CD4-positive, CD25-positive, alpha-beta regulatory T cell (primary cell): ENCODE results near the gene EMC6. TPM values are rescaled to one million over a fixed set of nuclear protein-coding genes. Genes with fewer than 3 reads are reported as not detected.

Experiments used
- ATAC-seq, 2 donors: fragments of 150-1000 bp; cut with Tn5 transposase; one replicate each; pipeline ENCODE4 v1.10.0; 2021; ENCODE audit warnings: low read depth in 2 of 2, moderate number of reproducible peaks in 2 of 2, moderate library complexity in 1 of 2
- DNase-seq, 3 donors: peaks; one replicate each; pipeline versions ENCODE4 v3.0.0 to v3.0.0-alpha.2; 2012 to 2022; ENCODE audit warnings: mixed read lengths in 1 of 3
- H3K27ac ChIP-seq: one replicate; pipeline ENCODE4 v1.7.0; 2013; ENCODE audit warnings: mild to moderate bottlenecking, low read length; ENCODE audit not compliant: insufficient read depth, poor library complexity, severe bottlenecking
- H3K27me3 ChIP-seq: one replicate; pipeline ENCODE4 v1.7.0; 2013; ENCODE audit warnings: low read length; ENCODE audit not compliant: control insufficient read depth, insufficient read depth
- H3K36me3 ChIP-seq: one replicate; pipeline ENCODE4 v1.7.0; 2013; ENCODE audit warnings: mild to moderate bottlenecking, low read length, moderate library complexity; ENCODE audit not compliant: control insufficient read depth, insufficient read depth
- H3K4me1 ChIP-seq: 2 replicates; pipeline ENCODE4 v1.7.0; 2013; ENCODE audit warnings: mild to moderate bottlenecking, low read length; ENCODE audit not compliant: insufficient read depth, control insufficient read depth, poor library complexity, severe bottlenecking
- H3K4me3 ChIP-seq: one replicate; pipeline ENCODE4 v1.7.0; 2013; ENCODE audit warnings: low read depth, mild to moderate bottlenecking, low read length, moderate library complexity
- H3K9me3 ChIP-seq, 2 experiments: 1 replicate in 1 of 2; 2 replicates in 1 of 2; pipeline ENCODE4 v1.7.0; 2013; ENCODE audit warnings: low read length in 2 of 2, mild to moderate bottlenecking in 1 of 2, moderate library complexity in 1 of 2; ENCODE audit not compliant: control insufficient read depth in 2 of 2
- H3K27ac Mint-ChIP-seq, 3 donors: one replicate each; pipeline ENCODE4 v1.8.0; 2020 to 2022; ENCODE audit warnings: mild to moderate bottlenecking in 3 of 3, mixed read lengths in 3 of 3, moderate library complexity in 2 of 3
- H3K27me3 Mint-ChIP-seq: one replicate; pipeline ENCODE4 v1.8.0; 2022; ENCODE audit warnings: mild to moderate bottlenecking, mixed read lengths
- H3K36me3 Mint-ChIP-seq: one replicate; pipeline ENCODE4 v1.8.0; 2020; ENCODE audit warnings: mixed read lengths
- H3K4me1 Mint-ChIP-seq, 4 donors: one replicate each; pipeline ENCODE4 v1.8.0; 2020 to 2022; ENCODE audit warnings: mixed read lengths in 4 of 4, mild to moderate bottlenecking in 1 of 4
- H3K4me3 Mint-ChIP-seq, 4 donors: one replicate each; pipeline ENCODE4 v1.8.0; 2020 to 2022; ENCODE audit warnings: mild to moderate bottlenecking in 4 of 4, mixed read lengths in 4 of 4, moderate library complexity in 3 of 4
- H3K9me3 Mint-ChIP-seq, 7 donors: one replicate each; pipeline ENCODE4 v1.8.0; 2020 to 2022; ENCODE audit warnings: mixed read lengths in 7 of 7, mild to moderate bottlenecking in 3 of 7, moderate library complexity in 2 of 7
- polyA plus RNA-seq, 4 donors: library from polyadenylated mRNA; unstranded; fragments of 300-500 nt; fragmentation: Illumina TruSeq; gene quantifications; one replicate each; pipeline ENCODE4 v1.2.3, GENCODE V29; 2021
- total RNA-seq: library from RNA; stranded (reverse); gene quantifications from one replicate; pipeline ENCODE4 v1.2.3, GENCODE V29; 2022

The EMC6 gene
- total and polyA plus RNA-seq, 5 donors from 2014 or later = 27.2 to 125 (median 113) TPM

GRCh38 chr17:3657588-3657869 lies 11.1 kb upstream of the EMC6 start:
- Mint-ChIP-seq H3K4me3 (no peak overlapping the region), H3K9me3 (peaks cover 0 to 1% (median 0%) of the 10 kb centered on the region in 7 donors), H3K4me1 (no peaks in the 10 kb centered on the region), H3K27ac (no peak overlapping the region), H3K36me3 (no peaks in the 10 kb centered on the region), H3K27me3 (no peaks in the 10 kb centered on the region)
- ATAC-seq = no peak
- no peak for DNase-seq
- no peak overlapping the region for H3K27ac ChIP-seq
- H3K27me3 ChIP-seq = no peaks in the 10 kb centered on the region
- no peak overlapping the region for H3K4me3 ChIP-seq
- H3K4me1 ChIP-seq = no peaks in the 10 kb centered on the region
- H3K9me3 ChIP-seq = no peaks in the 10 kb centered on the region
- no peaks in the 10 kb centered on the region for H3K36me3 ChIP-seq

GRCh38 chr17:3657874-3658783 lies 10.5 kb upstream of the EMC6 start:
- no peaks in the 10 kb centered on the region for H3K9me3 ChIP-seq

GRCh38 chr17:3658784-3659449 lies 9.7 kb upstream of the EMC6 start:
- ATAC-seq (no peak), DNase-seq (no peak)
- Histone ChIP-seq H3K9me3 (no peaks in the 10 kb centered on the region), H3K27me3 (no peaks in the 10 kb centered on the region), H3K27ac (no peak overlapping the region), H3K4me3 (no peak overlapping the region), H3K36me3 (no peaks in the 10 kb centered on the region), H3K4me1 (no peaks in the 10 kb centered on the region)
- Mint-ChIP-seq H3K9me3 (peaks cover 0 to 1% (median 0%) of the 10 kb centered on the region in 7 donors), H3K4me1 (no peaks in the 10 kb centered on the region), H3K4me3 (no peak overlapping the region), H3K27ac (no peak overlapping the region), H3K36me3 (no peaks in the 10 kb centered on the region), H3K27me3 (no peaks in the 10 kb centered on the region)

More at GRCh38 chr17:3657874-3658783, 10.5 kb upstream of the EMC6 start:
- Histone ChIP-seq H3K36me3 (no peaks in the 10 kb centered on the region), H3K4me1 (no peaks in the 10 kb centered on the region), H3K27me3 (no peaks in the 10 kb centered on the region), H3K4me3 (no peak overlapping the region), H3K27ac (no peak overlapping the region)
- H3K4me3 Mint-ChIP-seq = no peak overlapping the region
- no peaks in the 10 kb centered on the region for H3K4me1 Mint-ChIP-seq
- no peak for ATAC-seq
- no peak for DNase-seq
- peaks cover 0 to 1% (median 0%) of the 10 kb centered on the region in 7 donors for H3K9me3 Mint-ChIP-seq
- H3K36me3 Mint-ChIP-seq = no peaks in the 10 kb centered on the region
- H3K27me3 Mint-ChIP-seq = no peaks in the 10 kb centered on the region
- H3K27ac Mint-ChIP-seq = no peak overlapping the region

GRCh38 chr17:3659541-3660111 lies 9.0 kb upstream of the EMC6 start:
- H3K27ac Mint-ChIP-seq = no peak overlapping the region

GRCh38 chr17:3660311-3660891 lies 8.2 kb upstream of the EMC6 start:
- H3K27me3 ChIP-seq = no peaks in the 10 kb centered on the region
- ATAC-seq = no peak
- H3K4me1 Mint-ChIP-seq = no peaks in the 10 kb centered on the region

More at GRCh38 chr17:3659541-3660111, 9.0 kb upstream of the EMC6 start:
- Histone ChIP-seq H3K4me1 (no peaks in the 10 kb centered on the region), H3K9me3 (no peaks in the 10 kb centered on the region), H3K27ac (no peak overlapping the region), H3K36me3 (no peaks in the 10 kb centered on the region), H3K27me3 (no peaks in the 10 kb centered on the region), H3K4me3 (no peak overlapping the region)
- ATAC-seq = no peak
- Mint-ChIP-seq H3K9me3 (peaks cover 0 to 1% (median 0%) of the 10 kb centered on the region in 7 donors), H3K4me3 (no peak overlapping the region), H3K4me1 (no peaks in the 10 kb centered on the region), H3K36me3 (no peaks in the 10 kb centered on the region), H3K27me3 (no peaks in the 10 kb centered on the region)
- DNase-seq = no peak

GRCh38 chr17:3663102-3664011 lies 5.3 kb upstream of the EMC6 start:
- H3K4me1 ChIP-seq = peaks cover 10% of the 10 kb centered on the region
- no peak overlapping the region for H3K27ac Mint-ChIP-seq
- no peak overlapping the region for H3K4me3 ChIP-seq
- H3K4me1 Mint-ChIP-seq = peaks cover 0 to 13% (median 7%) of the 10 kb centered on the region in 4 donors
- H3K27me3 ChIP-seq = no peaks in the 10 kb centered on the region
- H3K27me3 Mint-ChIP-seq = no peaks in the 10 kb centered on the region
- DNase-seq (no peak), ATAC-seq (no peak)
- no peak overlapping the region for H3K27ac ChIP-seq
- no peaks in the 10 kb centered on the region for H3K36me3 ChIP-seq
- H3K36me3 Mint-ChIP-seq = no peaks in the 10 kb centered on the region
- no peaks in the 10 kb centered on the region for H3K9me3 Mint-ChIP-seq
- H3K9me3 ChIP-seq = no peaks in the 10 kb centered on the region
- H3K4me3 Mint-ChIP-seq = peak overlapping the region in 2 of 4 donors; percentile 43 to 69

More at GRCh38 chr17:3660311-3660891, 8.2 kb upstream of the EMC6 start:
- H3K9me3 ChIP-seq = no peaks in the 10 kb centered on the region
- no peaks in the 10 kb centered on the region for H3K36me3 ChIP-seq
- H3K9me3 Mint-ChIP-seq = peaks cover 0 to 1% (median 0%) of the 10 kb centered on the region in 7 donors
- peak overlapping the region in 1 of 3 donors; percentile 48 for H3K27ac Mint-ChIP-seq
- no peaks in the 10 kb centered on the region for H3K4me1 ChIP-seq
- no peak overlapping the region for H3K27ac ChIP-seq
- DNase-seq = no peak
- H3K4me3 ChIP-seq = no peak overlapping the region
- H3K4me3 Mint-ChIP-seq = no peak overlapping the region
- H3K27me3 Mint-ChIP-seq = no peaks in the 10 kb centered on the region
- no peaks in the 10 kb centered on the region for H3K36me3 Mint-ChIP-seq

GRCh38 chr17:3665834-3666233 lies 2.8 kb upstream of the EMC6 start:
- H3K4me1 Mint-ChIP-seq = peaks cover 5 to 28% (median 17%) of the 10 kb centered on the region in 4 donors
- ATAC-seq = no peak

More at GRCh38 chr17:3665834-3666233, 2.8 kb upstream of the EMC6 start:
- H3K27ac Mint-ChIP-seq = peak overlapping the region in 1 of 3 donors; percentile 52
- no peak for DNase-seq
- peaks cover 20% of the 10 kb centered on the region for H3K4me1 ChIP-seq
- no peaks in the 10 kb centered on the region for H3K36me3 ChIP-seq
- no peaks in the 10 kb centered on the region for H3K27me3 ChIP-seq
- H3K36me3 Mint-ChIP-seq = no peaks in the 10 kb centered on the region
- no peak overlapping the region for H3K4me3 ChIP-seq
- H3K27me3 Mint-ChIP-seq = no peaks in the 10 kb centered on the region
- H3K27ac ChIP-seq = no peak overlapping the region
- H3K9me3 Mint-ChIP-seq = no peaks in the 10 kb centered on the region
- peak overlapping the region; percentile 38 to 88 (median 67) for H3K4me3 Mint-ChIP-seq
- H3K9me3 ChIP-seq = no peaks in the 10 kb centered on the region
